ENCODE data around the gene NPAS2. TPM values are rescaled to one million over a fixed set of nuclear protein-coding genes. Genes with fewer than 3 reads are reported as not detected.

Gene NPAS2
- total RNA-seq, 1 experiment from 2014 or later = 42.3 TPM

DNA sequence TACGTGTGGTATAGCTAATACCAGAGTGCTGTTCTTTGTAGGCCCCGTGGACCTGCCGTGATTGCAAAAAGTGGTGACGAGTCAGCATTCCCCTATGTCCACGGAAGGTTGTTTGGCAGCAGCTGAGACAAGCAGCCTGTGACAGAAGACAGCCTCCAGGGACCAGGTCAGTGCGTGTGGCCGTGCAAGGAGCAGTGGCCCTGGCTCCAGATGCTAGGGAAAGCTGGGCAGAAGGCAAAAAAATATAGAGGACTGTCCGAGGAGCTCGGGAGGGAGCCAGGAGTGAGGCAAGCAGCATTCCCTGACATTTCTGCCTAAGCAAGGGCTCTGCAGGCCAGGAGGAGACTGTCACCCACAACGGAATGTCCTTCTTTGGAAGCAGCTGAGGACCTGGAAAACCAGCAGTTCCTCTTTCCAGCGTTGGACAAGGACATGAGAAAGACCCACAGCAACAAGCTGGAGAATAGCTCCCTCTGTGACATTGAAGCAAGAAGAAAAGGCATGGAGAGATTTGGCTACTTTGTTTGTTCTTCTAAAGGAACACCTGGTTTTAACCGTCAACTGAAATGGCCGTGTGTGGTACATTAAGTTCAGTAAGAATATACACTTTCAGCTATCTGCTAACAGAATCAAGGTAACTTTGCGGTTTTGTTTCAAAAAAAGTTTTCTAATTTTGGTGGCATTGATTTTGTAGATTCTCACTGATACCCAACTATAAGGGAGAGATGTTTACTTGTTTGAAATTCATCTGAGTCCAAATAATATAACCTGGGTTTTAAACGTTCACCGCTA, 58.3 kb downstream of the NPAS2 start:
- DNase-seq (ENCODE audit: extremely low read depth, low read depth) = no peak

GRCh38 chr2:100879296-100879695, 59.4 kb downstream of the NPAS2 start:
- no peak for DNase-seq (ENCODE audit: extremely low read depth, low read depth)

DNA sequence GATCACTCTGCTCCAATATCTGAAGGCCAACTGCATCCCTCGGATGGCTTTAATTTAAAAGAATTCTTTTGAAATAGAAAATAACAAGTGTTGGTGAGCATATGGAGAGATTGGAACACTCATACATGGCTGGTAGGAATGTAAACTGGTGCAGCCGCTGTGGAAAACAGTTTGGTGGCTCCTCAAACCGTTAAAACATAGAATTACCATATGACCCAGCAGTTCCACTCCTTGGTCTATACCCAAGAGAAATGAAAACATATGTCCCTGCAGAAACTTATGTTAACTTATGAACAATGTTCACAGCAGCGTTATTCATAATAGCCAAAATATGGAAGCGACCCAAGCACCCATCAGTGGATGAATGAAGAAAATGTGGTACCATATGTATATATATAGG, 60.1 kb downstream of the NPAS2 start:
- DNase-seq (ENCODE audit: extremely low read depth, low read depth) = no peak

DNA sequence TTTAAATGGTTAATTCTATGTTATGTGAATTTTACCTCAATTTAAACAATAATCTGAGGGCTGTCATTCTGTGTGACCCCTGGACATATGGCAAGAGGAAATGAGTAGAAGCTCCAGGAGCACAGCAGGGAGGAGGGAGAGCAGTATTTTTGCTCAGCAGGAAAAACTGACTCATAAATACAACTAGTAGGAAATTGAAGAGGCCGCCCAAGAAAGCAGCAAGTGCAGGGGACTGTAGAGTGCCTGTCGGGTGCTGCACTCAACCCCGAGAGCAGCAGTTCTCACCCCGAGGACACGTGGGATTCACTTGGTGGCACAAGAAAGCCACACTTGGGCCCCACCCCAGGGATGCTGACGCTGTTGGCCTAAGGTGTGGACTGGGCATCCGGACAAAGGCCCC, 60.8 kb downstream of the NPAS2 start:
- no peak for DNase-seq (ENCODE audit: extremely low read depth, low read depth)

DNA sequence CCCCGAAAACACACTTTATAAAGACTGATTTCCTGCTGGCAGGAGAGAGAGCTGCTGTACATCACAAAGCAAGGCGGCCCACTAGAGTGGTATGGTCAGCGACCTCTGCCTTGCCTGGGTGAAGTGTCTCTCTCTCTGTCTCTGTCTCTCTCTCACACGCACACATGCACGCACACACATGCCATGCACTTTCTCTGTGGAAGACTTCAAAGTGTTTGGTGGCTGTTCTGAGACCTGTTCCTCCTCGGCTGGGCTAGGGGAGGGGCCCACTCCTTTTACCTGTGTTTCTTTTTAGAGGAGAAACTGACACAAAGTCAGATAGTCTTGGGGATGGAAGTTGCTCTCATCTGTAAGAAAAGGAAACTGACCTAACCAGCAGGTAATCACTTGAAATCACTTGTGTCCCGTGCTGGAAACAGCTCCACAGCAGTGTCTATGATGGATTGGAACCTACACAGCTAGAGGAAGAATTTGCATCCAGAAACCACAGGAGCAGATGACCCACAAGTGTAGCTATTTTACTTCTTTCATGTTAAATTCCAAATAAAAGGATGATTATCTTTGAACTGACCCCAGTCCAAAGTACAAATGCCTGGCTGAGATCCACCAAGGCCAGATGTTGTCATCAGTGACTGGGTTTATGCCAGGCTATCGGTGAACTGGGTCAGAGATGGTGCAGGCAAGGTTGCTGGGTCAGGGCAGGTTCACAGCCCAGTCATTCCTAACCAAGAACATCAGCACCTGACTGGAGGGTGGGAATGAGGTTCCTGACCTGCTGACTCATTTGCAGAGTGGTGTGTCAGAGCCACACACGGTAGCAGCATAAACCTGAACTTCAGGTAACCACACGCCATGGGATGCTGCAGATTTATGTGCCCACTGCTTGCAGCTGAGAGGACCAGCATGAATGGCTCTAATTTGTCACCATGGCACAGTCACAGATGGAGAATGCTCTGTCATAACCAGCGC, 63.0 kb downstream of the NPAS2 start:
- no peak for DNase-seq (ENCODE audit: extremely low read depth, low read depth)

DNA sequence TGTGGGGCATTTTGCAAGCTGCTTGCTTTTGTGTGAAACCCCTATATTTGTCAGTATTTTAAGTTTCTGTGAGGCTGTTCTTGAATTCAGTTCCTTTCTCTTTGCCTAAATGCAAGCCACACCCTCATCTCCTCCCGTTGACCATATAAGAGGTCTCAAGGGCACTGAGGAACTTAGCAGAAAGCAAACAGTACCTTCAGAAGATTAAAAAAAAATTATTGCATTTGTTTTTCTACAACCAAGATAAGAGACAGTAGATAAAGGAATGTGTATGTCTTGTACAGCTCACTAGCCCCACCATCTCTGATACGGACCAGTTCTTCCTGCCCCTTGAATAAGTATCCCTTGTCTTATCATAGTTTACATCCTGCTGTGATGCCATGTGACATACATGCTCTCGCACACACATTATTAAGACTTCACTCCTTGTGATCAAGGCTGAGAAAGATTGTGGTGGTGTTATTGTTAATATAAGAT, 64.2 kb downstream of the NPAS2 start:
- no peak for DNase-seq (ENCODE audit: extremely low read depth, low read depth)

GRCh38 chr2:100886085-100886484, 66.1 kb downstream of the NPAS2 start:
- no peak for DNase-seq (ENCODE audit: extremely low read depth, low read depth)

DNA sequence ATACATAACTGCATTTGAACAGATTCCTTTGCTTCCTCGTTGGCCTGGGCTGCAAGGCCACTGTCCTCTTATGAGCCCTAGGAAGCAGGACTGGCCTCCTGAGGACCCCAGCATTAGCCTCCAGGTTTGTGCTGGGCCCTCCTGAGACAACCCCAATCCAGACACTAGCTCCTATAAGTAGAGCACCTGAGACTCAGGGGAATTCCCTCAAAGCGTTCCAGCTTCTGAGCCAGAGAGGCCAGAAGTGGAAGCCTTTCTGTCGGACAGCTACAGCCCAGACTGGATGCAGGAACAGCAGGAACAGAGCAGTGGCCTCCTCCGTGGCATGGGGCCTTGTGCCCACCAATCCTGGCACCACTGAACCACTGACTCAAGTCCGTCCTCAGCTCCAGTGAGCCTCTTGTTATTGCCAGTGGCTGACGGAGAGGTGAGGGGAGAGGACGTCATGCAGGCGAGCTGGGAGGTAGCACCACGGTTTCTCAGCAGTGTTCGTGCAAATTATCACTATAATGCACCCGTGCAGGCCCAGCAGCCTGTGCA, 67.2 kb downstream of the NPAS2 start:
- DNase-seq (ENCODE audit: extremely low read depth, low read depth) = no peak

GRCh38 chr2:100887713-100888495, 68.0 kb downstream of the NPAS2 start:
- DNase-seq (ENCODE audit: extremely low read depth, low read depth) = no peak

GRCh38 chr2:100888601-100889000, 68.7 kb downstream of the NPAS2 start:
- DNase-seq (ENCODE audit: extremely low read depth, low read depth) = no peak

DNA sequence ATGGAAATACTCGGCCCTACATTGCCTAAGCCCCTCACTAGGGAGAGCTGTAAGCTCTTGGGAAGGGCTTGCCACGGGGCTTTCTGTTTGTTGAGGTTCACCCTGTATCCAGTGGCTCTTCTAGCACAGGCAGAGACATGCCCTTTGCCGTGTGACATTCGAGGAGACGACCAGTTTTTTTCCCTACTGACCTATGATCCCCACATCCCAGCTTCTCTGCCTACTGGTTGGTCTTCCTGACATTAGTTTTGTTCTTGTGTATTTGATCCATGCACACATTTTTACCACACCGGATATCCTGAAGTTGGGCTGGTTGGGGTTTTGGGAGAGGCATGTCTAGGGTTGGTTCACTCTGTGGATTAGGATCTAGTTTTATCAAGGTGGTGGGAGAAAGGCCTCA, 69.3 kb downstream of the NPAS2 start:
- no peak for DNase-seq (ENCODE audit: extremely low read depth, low read depth)

DNA sequence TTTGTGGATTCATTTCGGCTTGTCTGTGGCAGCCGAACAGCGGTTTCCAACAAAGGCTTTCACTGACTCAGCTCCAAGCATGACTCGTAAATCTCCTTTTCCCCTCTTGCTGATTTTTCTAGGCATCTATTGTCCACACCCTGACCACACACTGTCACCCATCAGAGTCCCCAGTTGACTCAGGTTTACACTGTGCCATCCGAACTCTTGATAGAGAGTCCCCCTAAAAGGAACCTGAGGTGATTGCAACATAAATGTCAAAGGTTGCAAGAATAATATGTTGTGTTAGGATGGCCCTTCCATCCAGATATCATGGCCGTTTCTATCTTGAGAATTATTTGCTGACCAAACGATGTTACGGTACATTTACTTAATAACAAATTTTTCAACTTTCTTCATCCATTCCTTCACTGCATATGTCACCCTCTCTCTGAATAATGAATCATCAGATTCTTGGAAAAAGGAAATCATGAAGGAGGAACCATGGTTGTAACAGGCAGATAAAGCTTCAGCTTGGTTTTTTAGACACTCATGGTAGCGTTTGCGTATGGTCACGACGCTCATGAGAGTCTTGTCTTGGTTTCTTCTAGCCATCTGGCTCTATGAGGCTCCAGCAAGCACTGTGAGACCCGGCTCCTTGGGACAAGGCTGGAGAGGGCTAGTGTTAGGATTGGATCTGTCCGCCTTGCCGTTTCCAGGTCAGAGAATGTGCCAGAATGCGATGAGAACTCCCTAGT, 72.1 kb downstream of the NPAS2 start:
- DNase-seq (ENCODE audit: extremely low read depth, low read depth) = no peak

DNA sequence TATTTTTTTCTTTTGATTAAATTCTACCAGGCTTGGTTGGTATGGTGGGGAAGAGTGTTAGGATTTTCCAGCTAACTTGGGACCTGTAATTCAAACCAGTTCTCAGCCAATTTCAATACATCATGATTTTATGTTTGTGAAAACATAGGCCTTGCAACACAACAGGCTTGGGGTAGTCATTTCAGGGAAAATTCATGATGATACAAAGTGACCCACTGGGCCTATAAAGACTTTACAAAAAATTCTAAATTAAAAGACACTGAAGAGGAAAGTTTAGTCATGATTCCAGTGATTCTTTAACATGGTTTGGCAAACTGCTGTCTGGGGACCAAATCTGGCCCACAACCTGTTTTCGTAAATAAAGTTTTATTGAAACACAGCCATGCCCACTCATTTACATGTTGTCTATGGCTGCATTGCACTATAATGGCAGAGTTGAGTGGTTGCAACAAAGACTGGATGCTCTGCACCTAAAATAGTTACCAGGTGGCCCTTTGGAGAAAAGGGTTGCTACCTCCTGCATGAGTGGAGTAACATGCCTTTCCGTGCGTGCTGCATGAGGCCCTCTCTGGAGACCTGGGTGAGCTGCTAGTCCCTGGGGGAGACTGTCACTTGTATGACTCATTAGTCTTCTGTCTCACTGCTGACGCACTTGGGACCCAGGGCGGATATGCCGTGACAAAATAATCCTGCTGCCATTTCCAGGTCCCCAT, 73.6 kb downstream of the NPAS2 start:
- peak; percentile 97 for DNase-seq (ENCODE audit: extremely low read depth, low read depth)

DNA sequence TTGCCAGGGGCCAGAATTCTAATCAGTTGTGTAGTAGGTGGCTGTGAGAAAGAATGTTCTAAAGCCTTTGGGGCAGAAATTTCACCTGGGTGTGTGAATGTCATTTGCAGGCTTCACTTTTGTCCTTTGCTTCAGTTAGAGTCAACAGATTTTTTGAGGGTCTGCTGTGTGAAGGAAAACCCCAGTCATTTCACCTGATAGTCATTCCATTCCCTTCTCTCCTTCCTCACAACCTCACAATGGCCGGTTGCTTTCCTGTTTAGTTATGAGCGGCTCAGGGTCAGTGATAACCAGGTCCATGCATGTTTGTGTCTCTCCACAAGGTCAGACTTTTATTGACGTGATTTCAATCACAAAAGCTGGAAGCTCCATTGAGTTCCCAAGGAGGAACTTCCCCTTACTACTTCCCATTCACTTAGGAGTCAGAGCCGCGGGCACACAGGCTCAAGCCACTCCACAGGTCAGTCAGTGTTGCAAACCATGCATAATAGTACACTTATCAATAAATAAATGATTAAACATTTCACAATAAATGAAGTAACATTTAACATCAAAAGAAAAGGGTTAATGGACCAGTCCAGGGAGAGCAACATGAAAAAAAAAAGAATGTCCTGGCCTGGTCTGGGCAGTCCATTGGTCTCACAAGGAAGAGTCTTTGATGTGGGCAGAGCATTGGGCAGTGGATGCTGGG, 74.3 kb downstream of the NPAS2 start:
- peak; percentile 58 for DNase-seq (ENCODE audit: extremely low read depth, low read depth)

DNA sequence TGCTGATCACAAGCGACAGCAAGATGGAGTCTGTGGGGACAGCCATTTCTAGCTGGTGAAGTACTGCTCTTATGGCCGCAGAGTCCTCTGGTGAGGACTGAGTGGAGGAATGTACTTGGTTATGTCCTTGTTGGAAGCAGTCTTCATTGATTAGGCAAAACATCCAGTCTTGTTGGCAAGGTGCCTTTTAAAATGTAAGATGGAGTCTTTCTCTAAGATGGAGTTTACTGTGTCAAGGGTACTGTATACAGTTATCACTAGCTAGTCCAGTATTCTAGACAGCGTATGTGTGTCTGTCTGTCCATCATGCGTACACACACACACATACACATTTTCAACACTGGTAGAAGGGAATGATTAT, 74.8 kb downstream of the NPAS2 start:
- no peak for DNase-seq (ENCODE audit: extremely low read depth, low read depth)

GRCh38 chr2:100895402-100895801, 75.5 kb downstream of the NPAS2 start:
- DNase-seq (ENCODE audit: extremely low read depth, low read depth) = no peak

DNA sequence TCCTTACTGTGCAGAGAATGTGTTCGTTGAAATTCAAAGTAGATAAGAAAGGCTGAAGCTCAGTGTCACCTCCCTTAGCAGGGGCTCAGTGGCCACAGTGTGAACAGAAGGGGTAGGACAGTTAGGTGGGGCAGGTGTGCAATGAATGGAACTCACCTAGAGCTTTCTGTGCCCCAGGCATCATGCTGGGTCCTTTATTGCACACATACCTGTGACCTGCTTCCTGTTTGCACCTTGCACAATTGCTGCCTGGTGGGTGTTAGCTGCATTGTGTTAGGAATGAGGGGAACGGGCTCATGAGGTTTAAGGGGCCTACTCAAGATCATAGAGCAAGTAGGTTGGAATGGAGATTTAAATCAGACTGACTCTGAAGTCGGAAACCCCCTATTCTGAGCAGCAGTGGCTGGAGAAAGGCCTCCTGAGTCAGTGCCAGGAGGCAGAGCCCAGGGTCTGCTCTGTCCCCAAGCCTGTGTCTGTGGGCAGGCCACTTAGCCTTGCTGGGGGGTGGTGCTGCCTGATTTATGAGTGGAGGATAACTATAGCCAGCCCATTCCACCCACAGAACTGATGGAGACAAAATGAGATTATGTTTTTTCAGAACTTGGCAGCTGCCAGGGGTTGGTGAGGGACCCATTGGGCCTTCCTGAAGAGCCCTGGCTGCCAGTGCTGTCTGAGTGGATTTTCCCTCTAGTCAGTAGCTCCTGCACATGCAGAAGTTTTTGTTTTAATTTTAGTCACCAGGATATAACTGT, 76.2 kb downstream of the NPAS2 start:
- no peak for DNase-seq (ENCODE audit: extremely low read depth, low read depth)

Measured in NCI-H460 (cell line).